ENCODE results near the gene SCN5A. TPM values are rescaled to one million over a fixed set of nuclear protein-coding genes. Genes with fewer than 3 reads are reported as not detected.

SCN5A gene
- total RNA-seq, 1 donor from 2014 or later = 239 TPM

- Histone ChIP-seq H3K4me3 (no peak overlapping the region), H3K27me3 (ENCODE audit: low read depth) (no peaks in the 10 kb centered on the region), H3K27ac (replicated peaks) (peak overlapping the region; percentile 94), H3K36me3 (peaks cover 36% of the 10 kb centered on the region), H3K4me1 (peaks cover 84% of the 10 kb centered on the region), H3K9me3 (replicated peaks) (no peaks in the 10 kb centered on the region)
- DNase-seq = peak; percentile 49
- intact Hi-C loops (cut with micrococcal nuclease) = no loop called here
- TF ChIP-seq, protein P1, sequence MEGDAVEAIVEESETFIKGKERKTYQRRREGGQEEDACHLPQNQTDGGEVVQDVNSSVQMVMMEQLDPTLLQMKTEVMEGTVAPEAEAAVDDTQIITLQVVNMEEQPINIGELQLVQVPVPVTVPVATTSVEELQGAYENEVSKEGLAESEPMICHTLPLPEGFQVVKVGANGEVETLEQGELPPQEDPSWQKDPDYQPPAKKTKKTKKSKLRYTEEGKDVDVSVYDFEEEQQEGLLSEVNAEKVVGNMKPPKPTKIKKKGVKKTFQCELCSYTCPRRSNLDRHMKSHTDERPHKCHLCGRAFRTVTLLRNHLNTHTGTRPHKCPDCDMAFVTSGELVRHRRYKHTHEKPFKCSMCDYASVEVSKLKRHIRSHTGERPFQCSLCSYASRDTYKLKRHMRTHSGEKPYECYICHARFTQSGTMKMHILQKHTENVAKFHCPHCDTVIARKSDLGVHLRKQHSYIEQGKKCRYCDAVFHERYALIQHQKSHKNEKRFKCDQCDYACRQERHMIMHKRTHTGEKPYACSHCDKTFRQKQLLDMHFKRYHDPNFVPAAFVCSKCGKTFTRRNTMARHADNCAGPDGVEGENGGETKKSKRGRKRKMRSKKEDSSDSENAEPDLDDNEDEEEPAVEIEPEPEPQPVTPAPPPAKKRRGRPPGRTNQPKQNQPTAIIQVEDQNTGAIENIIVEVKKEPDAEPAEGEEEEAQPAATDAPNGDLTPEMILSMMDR (IDR thresholded peaks at IDR 0.05; ENCODE audit: borderline replicate concordance) = no peak
Observed at GRCh38 chr3:38580450-38581382, 68.8 kb downstream of the SCN5A start.

GRCh38 chr3:38579551-38580449 is 69.7 kb downstream of the SCN5A start:
- TF ChIP-seq, protein P1 (IDR thresholded peaks at IDR 0.05; ENCODE audit: borderline replicate concordance) = no peak
- peak overlapping the region; percentile 94 for H3K27ac ChIP-seq (replicated peaks)
- DNase-seq = peak; percentile 61
- H3K4me3 ChIP-seq = no peak overlapping the region
- intact Hi-C loops (cut with micrococcal nuclease) = no loop called here
- H3K4me1 ChIP-seq = peaks cover 88% of the 10 kb centered on the region
- H3K36me3 ChIP-seq = peaks cover 34% of the 10 kb centered on the region
- no peaks in the 10 kb centered on the region for H3K9me3 ChIP-seq (replicated peaks)
- H3K27me3 ChIP-seq (ENCODE audit: low read depth) = no peaks in the 10 kb centered on the region

GRCh38 chr3:38579141-38579540 is 70.3 kb downstream of the SCN5A start:
- no peaks in the 10 kb centered on the region for H3K27me3 ChIP-seq (ENCODE audit: low read depth)
- intact Hi-C loops (cut with micrococcal nuclease) = no loop called here
- H3K4me3 ChIP-seq = no peak overlapping the region
- H3K4me1 ChIP-seq = peaks cover 90% of the 10 kb centered on the region
- DNase-seq = peak; percentile 89
- peak overlapping the region; percentile 94 for H3K27ac ChIP-seq (replicated peaks)
- peaks cover 31% of the 10 kb centered on the region for H3K36me3 ChIP-seq
- TF ChIP-seq, protein P1 (IDR thresholded peaks at IDR 0.05; ENCODE audit: borderline replicate concordance) = peak; percentile 48
- H3K9me3 ChIP-seq (replicated peaks) = no peaks in the 10 kb centered on the region

DNA sequence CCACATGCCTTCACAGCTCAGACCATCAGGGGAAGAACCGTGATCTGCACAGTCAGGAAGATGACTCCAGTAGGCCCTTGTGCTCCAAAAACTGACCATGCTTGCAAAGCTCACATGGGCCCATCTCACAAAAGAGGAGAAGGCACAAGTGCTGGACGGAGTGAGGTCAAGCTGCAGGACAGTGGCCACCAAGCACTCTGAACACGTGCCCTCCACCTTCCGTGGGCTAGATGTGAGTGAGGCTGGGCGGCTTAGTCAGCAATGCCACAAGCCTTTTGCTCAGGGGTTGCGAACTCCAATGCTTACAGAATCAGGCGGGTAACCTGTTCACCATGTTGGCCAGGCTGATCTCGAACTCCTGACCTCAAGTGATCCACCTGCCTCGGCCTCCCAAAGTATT is 70.9 kb downstream of the SCN5A start:
- Histone ChIP-seq H3K27me3 (ENCODE audit: low read depth) (no peaks in the 10 kb centered on the region), H3K27ac (replicated peaks) (peak overlapping the region; percentile 94), H3K9me3 (replicated peaks) (peaks cover 3% of the 10 kb centered on the region), H3K36me3 (peaks cover 35% of the 10 kb centered on the region), H3K4me3 (no peak overlapping the region), H3K4me1 (peaks cover 90% of the 10 kb centered on the region)
- TF ChIP-seq, protein P1 (IDR thresholded peaks at IDR 0.05; ENCODE audit: borderline replicate concordance) = no peak
- DNase-seq = no peak
- intact Hi-C loops (cut with micrococcal nuclease) = no loop called here

- Histone ChIP-seq H3K9me3 (replicated peaks) (peaks cover 8% of the 10 kb centered on the region), H3K36me3 (peaks cover 40% of the 10 kb centered on the region), H3K4me3 (no peak overlapping the region), H3K27ac (replicated peaks) (peak overlapping the region; percentile 94), H3K27me3 (ENCODE audit: low read depth) (no peaks in the 10 kb centered on the region), H3K4me1 (peaks cover 87% of the 10 kb centered on the region)
- TF ChIP-seq, protein P1 (IDR thresholded peaks at IDR 0.05; ENCODE audit: borderline replicate concordance) = no peak
- DNase-seq = no peak
- intact Hi-C loops (cut with micrococcal nuclease) = no loop called here
Observed at GRCh38 chr3:38578081-38578475, 71.4 kb downstream of the SCN5A start.

Measured in left ventricle myocardium inferior (tissue), 1 donor.